KMS-11 (cell line): ENCODE data around the gene SOX14.

ENCODE experiments used
- H2AFZ ChIP-seq: fragments of 200-600 bp; sonication (generic); 2 replicates; pipeline ENCODE4 v1.6.1; 2016; ENCODE audit warnings: antibody characterized with exemption, mixed run types, low read depth
- H3K27ac ChIP-seq: fragments of 200-600 bp; sonication (generic); 2 replicates; pipeline ENCODE4 v1.6.1; 2016; ENCODE audit warnings: mild to moderate bottlenecking, mixed run types
- H3K27me3 ChIP-seq: fragments of 200-600 bp; sonication (generic); 2 replicates; pipeline ENCODE4 v1.6.1; 2017; ENCODE audit warnings: mild to moderate bottlenecking, low read depth, mixed run types, moderate library complexity; ENCODE audit not compliant: insufficient read depth
- H3K36me3 ChIP-seq: fragments of 200-600 bp; sonication (generic); 2 replicates; pipeline ENCODE4 v1.6.1; 2017; ENCODE audit warnings: mild to moderate bottlenecking, mixed run types; ENCODE audit not compliant: insufficient read depth
- H3K4me1 ChIP-seq: fragments of 200-600 bp; sonication (generic); 2 replicates; pipeline ENCODE4 v1.6.1; 2016; ENCODE audit warnings: mild to moderate bottlenecking, low read depth, mixed run types; ENCODE audit not compliant: poor library complexity, severe bottlenecking
- H3K4me2 ChIP-seq: fragments of 200-600 bp; sonication (generic); 2 replicates; pipeline ENCODE4 v1.7.0; 2016; ENCODE audit warnings: mild to moderate bottlenecking, mixed run types
- H3K4me3 ChIP-seq: fragments of 200-600 bp; sonication (generic); IDR thresholded peaks from 2 replicates; pipeline ENCODE4 v1.6.1; 2017; ENCODE audit warnings: low read depth, low read length, mixed read lengths; ENCODE audit not compliant: insufficient read depth
- H3K79me2 ChIP-seq: fragments of 200-600 bp; sonication (generic); 2 replicates; pipeline ENCODE4 v1.6.1; 2016; ENCODE audit warnings: low read depth, mixed run types; ENCODE audit not compliant: insufficient read depth
- H3K9ac ChIP-seq: fragments of 200-600 bp; sonication (generic); 2 replicates; pipeline ENCODE4 v1.6.1; 2016; ENCODE audit warnings: mild to moderate bottlenecking, mixed run types
- H4K20me1 ChIP-seq: fragments of 200-600 bp; sonication (generic); 2 replicates; pipeline ENCODE4 v1.6.1; 2016; ENCODE audit warnings: mild to moderate bottlenecking, mixed run types; ENCODE audit not compliant: insufficient read depth
- CTCF ChIP-seq: fragments of 200-600 bp; sonication (generic); conservative IDR thresholded peaks from 2 replicates; pipeline ENCODE4 v1.6.1; 2017; ENCODE audit warnings: low read depth, mild to moderate bottlenecking, antibody characterized with exemption, low read length, moderate library complexity, mixed read lengths

Gene SOX14

GRCh38 chr3:137763594-137763938 lies 549 bp upstream of the SOX14 start:
- no peak overlapping the region for H3K4me3 ChIP-seq
- no peaks in the 10 kb centered on the region for H3K4me1 ChIP-seq
- no peaks in the 10 kb centered on the region; the same call in 1 of the 2 replicates for H3K27me3 ChIP-seq

GRCh38 chr3:137764563-137765309 lies 621 bp downstream of the SOX14 start:
- no peaks in the 10 kb centered on the region for H3K36me3 ChIP-seq
- no peaks in the 10 kb centered on the region for H4K20me1 ChIP-seq
- no peaks in the 10 kb centered on the region for H3K79me2 ChIP-seq
- H3K4me1 ChIP-seq, result no peaks in the 10 kb centered on the region
- H3K4me3 ChIP-seq, result no peak overlapping the region
- H2AFZ ChIP-seq, result no peak overlapping the region
- no peak for TF ChIP-seq CTCF
- no peak overlapping the region for H3K9ac ChIP-seq
- H3K27ac ChIP-seq, result no peak overlapping the region
- no peaks in the 10 kb centered on the region; the same call in 1 of the 2 replicates for H3K27me3 ChIP-seq
- no peak overlapping the region for H3K4me2 ChIP-seq

More at GRCh38 chr3:137763594-137763938, 549 bp upstream of the SOX14 start:
- H3K4me2 ChIP-seq, result no peak overlapping the region
- H3K27ac ChIP-seq, result no peak overlapping the region
- H3K9ac ChIP-seq, result no peak overlapping the region
- H3K79me2 ChIP-seq, result no peaks in the 10 kb centered on the region
- no peaks in the 10 kb centered on the region for H4K20me1 ChIP-seq
- TF ChIP-seq CTCF, result no peak
- no peaks in the 10 kb centered on the region for H3K36me3 ChIP-seq
- H2AFZ ChIP-seq, result no peak overlapping the region

DNA sequence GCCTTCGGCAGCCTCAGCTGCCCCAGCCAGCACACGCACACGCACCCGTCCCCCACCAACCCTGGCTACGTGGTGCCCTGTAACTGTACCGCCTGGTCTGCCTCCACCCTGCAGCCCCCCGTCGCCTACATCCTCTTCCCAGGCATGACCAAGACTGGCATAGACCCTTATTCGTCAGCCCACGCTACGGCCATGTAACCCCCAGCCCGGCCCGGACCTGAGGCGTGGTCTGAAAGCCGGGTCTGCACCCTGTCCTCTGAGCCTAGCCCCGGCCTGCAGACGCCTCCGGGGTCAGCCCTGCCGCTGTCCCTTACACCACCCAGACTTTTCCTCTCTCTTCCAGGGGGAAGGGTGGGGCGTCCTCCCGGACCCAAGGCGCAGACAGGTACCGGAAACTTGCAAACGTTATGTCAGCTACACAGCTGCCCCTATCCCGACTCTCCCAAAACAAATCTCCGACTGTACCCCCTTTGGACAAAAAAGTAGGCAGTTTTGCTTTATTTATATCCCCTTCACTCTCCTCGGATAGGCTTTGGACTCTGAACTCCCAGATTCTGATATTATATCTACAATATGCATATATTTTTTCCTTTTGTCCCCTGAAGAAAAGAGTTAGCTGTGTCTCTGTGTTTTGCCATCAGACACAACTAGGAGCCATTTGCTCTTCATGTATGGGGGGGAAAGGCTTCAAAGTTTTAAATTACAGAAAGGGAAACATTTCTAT lies 1.4 kb downstream of the SOX14 start:
- H3K27ac ChIP-seq, result no peak overlapping the region
- no peaks in the 10 kb centered on the region for H3K4me1 ChIP-seq
- H4K20me1 ChIP-seq, result no peaks in the 10 kb centered on the region
- no peak overlapping the region for H2AFZ ChIP-seq
- H3K9ac ChIP-seq, result no peak overlapping the region
- no peaks in the 10 kb centered on the region for H3K36me3 ChIP-seq
- H3K4me2 ChIP-seq, result no peak overlapping the region
- no peaks in the 10 kb centered on the region for H3K79me2 ChIP-seq
- H3K27me3 ChIP-seq, result no peaks in the 10 kb centered on the region; the same call in 1 of the 2 replicates
- TF ChIP-seq CTCF, result no peak
- no peak overlapping the region for H3K4me3 ChIP-seq

- Histone ChIP-seq H4K20me1 (no peaks in the 10 kb centered on the region), H3K4me2 (no peak overlapping the region), H3K79me2 (no peaks in the 10 kb centered on the region), H3K27me3 (no peaks in the 10 kb centered on the region; the same call in 1 of the 2 replicates), H3K4me1 (no peaks in the 10 kb centered on the region), H2AFZ (no peak overlapping the region), H3K4me3 (no peak overlapping the region), H3K36me3 (no peaks in the 10 kb centered on the region), H3K27ac (no peak overlapping the region), H3K9ac (no peak overlapping the region)
- TF ChIP-seq CTCF, result no peak
These were observed 2.1 kb downstream of the SOX14 start for GRCh38 chr3:137766041-137766875.
